Sigmoid colon (tissue), 7 donors: ENCODE data around the gene LRRIQ1. TPM values are rescaled to one million over a fixed set of nuclear protein-coding genes. Genes with fewer than 3 reads are reported as not detected.

Experiments used
- DNase-seq: peaks from one replicate; pipeline ENCODE4 v3.0.0-alpha.2; 2019
- H3K27ac ChIP-seq, 4 donors: fragments of 200-600 bp; sonication (generic); one replicate each; pipeline ENCODE4 v1.5.1; 2016 to 2019; ENCODE audit warnings: mild to moderate bottlenecking in 1 of 4
- H3K27me3 ChIP-seq, 3 donors: fragments of 200-600 bp; sonication (generic); one replicate each; pipeline ENCODE4 v1.5.1; 2019; ENCODE audit warnings: mild to moderate bottlenecking in 1 of 3
- H3K36me3 ChIP-seq, 4 donors: fragments of 200-600 bp; sonication (generic); one replicate each; pipeline ENCODE4 v1.5.1; 2016 to 2019
- H3K4me1 ChIP-seq, 4 donors: fragments of 200-600 bp; sonication (generic); one replicate each; pipeline ENCODE4 v1.5.1; 2017 to 2019
- H3K4me3 ChIP-seq, 4 donors: fragments of 200-600 bp; sonication (generic); one replicate each; pipeline ENCODE4 v1.5.1; 2017 to 2019; ENCODE audit warnings: mild to moderate bottlenecking in 2 of 4, moderate library complexity in 1 of 4
- H3K9me3 ChIP-seq, 4 donors: fragments of 200-600 bp in 3 of 4; sonication (generic) in 3 of 4; one replicate each; pipeline versions ENCODE4 v1.5.1 to v1.6.1; 2013 to 2019
- CTCF ChIP-seq, 4 experiments: fragments of 450-650 bp in 3 of 4; fragments of 200-600 bp in 1 of 4; IDR thresholded peaks; one replicate each; pipeline ENCODE4 v1.5.1; 2016 to 2019; ENCODE audit warnings: antibody characterized with exemption in 4 of 4, mild to moderate bottlenecking in 3 of 4, moderate library complexity in 2 of 4
- EP300 ChIP-seq, 4 donors: sonication (generic); formaldehyde crosslinking; IDR thresholded peaks; one replicate each; pipeline ENCODE4 v1.6.1; 2017; ENCODE audit warnings: antibody characterized with exemption in 4 of 4
- POLR2A ChIP-seq, 2 donors: fragments of 450-650 bp; IDR thresholded peaks; one replicate each; pipeline ENCODE4 v1.6.1; 2016; ENCODE audit warnings: antibody characterized with exemption in 2 of 2, mild to moderate bottlenecking in 2 of 2, moderate library complexity in 2 of 2
- POLR2AphosphoS5 ChIP-seq, 4 donors: sonication (generic); formaldehyde crosslinking; IDR thresholded peaks; one replicate each; pipeline ENCODE4 v1.6.1; 2017; ENCODE audit warnings: antibody characterized with exemption in 4 of 4
- WGBS, 2 donors: extraction: QIAGEN DNeasy Blood & Tissue Kit; methylation state at CpG; one replicate each; pipeline ENCODE4 v1.1.7; 2013; 5-methylcytosine and 5-hydroxymethylcytosine counted together
- intact Hi-C: fragments of 100-400 bp; cut with DNase I; formaldehyde crosslinking; loops from one replicate; pipeline ENCODE4 v1.15.1; 2023
- polyA plus RNA-seq, 3 donors: library from polyadenylated mRNA; stranded (reverse); fragments of 200-250 nt; gene quantifications; one replicate each; pipeline ENCODE4 v1.2.3, GENCODE V29; 2013
- total RNA-seq, 4 donors: library from RNA; depleted of rRNA; stranded (reverse); fragments of >200 nt; gene quantifications; one replicate each; pipeline ENCODE4 v1.1.0, GENCODE V29; 2016
- donor health status: healthy with polysubstance abuse.
- donor health status: Bipolar disorder and iron deficiency.
- donor health status: healthy.

Gene LRRIQ1
- total and polyA plus RNA-seq, 7 donors = under 0.01 to 0.41 (median 0.19) TPM; not detected in 3

- Histone ChIP-seq H3K9me3 (no peaks in the 10 kb centered on the region), H3K4me3 (peak within 1 kb of the TSS; percentile 1 to 43 (median 33)), H3K27ac (no peak within 1 kb of the TSS), H3K27me3 (peaks cover 49 to 100% (median 89%) of the 10 kb centered on the region in 3 donors), H3K36me3 (no peaks in the 10 kb centered on the region), H3K4me1 (peaks cover 0 to 23% (median 21%) of the 10 kb centered on the region in 4 donors)
- 2 to 3% methylated on average over 49 of the region's 49 CpGs for WGBS, 2 donors
- TF ChIP-seq POLR2AphosphoS5 (IDR thresholded peaks at IDR 0.05) (no peak), POLR2A (IDR thresholded peaks at IDR 0.05) (no peak)
- peak; percentile 43 for DNase-seq
- intact Hi-C loops = no loop called here
Measured at GRCh38 chr12:85280165-85280983, 244.2 kb downstream of the LRRIQ1 start, which contains the start of gene ALX1. TSS of gene ALX1 (plus strand) at chr12:85280220. CDS start at chr12:85280262, 42 bp downstream.

GRCh38 chr12:85280984-85281630, 245.0 kb downstream of the LRRIQ1 start:
- no peaks in the 10 kb centered on the region for H3K9me3 ChIP-seq
- no peak for DNase-seq
- intact Hi-C loops = no loop called here
- H3K27me3 ChIP-seq = peaks cover 49 to 98% (median 82%) of the 10 kb centered on the region in 3 donors
- H3K4me3 ChIP-seq = peak overlapping the region in 3 of 4 donors; percentile 29 to 43 (median 37)
- peaks cover 0 to 23% (median 21%) of the 10 kb centered on the region in 4 donors for H3K4me1 ChIP-seq
- 6 to 7% methylated on average over 15 of the region's 15 CpGs for WGBS, 2 donors
- no peaks in the 10 kb centered on the region for H3K36me3 ChIP-seq
- TF ChIP-seq POLR2AphosphoS5 (IDR thresholded peaks at IDR 0.05) (peak in 2 of 4 donors; percentile 25 to 56), CTCF (IDR thresholded peaks at IDR 0.05) (no peak)
- no peak overlapping the region for H3K27ac ChIP-seq

- Histone ChIP-seq H3K36me3 (no peaks in the 10 kb centered on the region), H3K9me3 (no peaks in the 10 kb centered on the region), H3K4me1 (peaks cover 0 to 23% (median 21%) of the 10 kb centered on the region in 4 donors), H3K27me3 (peaks cover 49 to 98% (median 77%) of the 10 kb centered on the region in 3 donors), H3K27ac (no peak overlapping the region), H3K4me3 (no peak overlapping the region)
- intact Hi-C loops = no loop called here
- 9 to 10% methylated on average over 11 of the region's 11 CpGs for WGBS, 2 donors
- TF ChIP-seq POLR2A (IDR thresholded peaks at IDR 0.05) = no peak
- TF ChIP-seq CTCF (IDR thresholded peaks at IDR 0.05) = no peak
- TF ChIP-seq POLR2AphosphoS5 (IDR thresholded peaks at IDR 0.05) = no peak
- no peak for TF ChIP-seq EP300 (IDR thresholded peaks at IDR 0.05)
- no peak for DNase-seq
Measured at GRCh38 chr12:85281636-85282312, 245.6 kb downstream of the LRRIQ1 start.

GRCh38 chr12:85283560-85283959, 247.4 kb downstream of the LRRIQ1 start:
- DNase-seq = no peak
- H3K27ac ChIP-seq = no peak overlapping the region
- no peak for TF ChIP-seq CTCF (IDR thresholded peaks at IDR 0.05)
- no peak for TF ChIP-seq EP300 (IDR thresholded peaks at IDR 0.05)
- TF ChIP-seq POLR2AphosphoS5 (IDR thresholded peaks at IDR 0.05) = no peak
- TF ChIP-seq POLR2A (IDR thresholded peaks at IDR 0.05) = no peak
- intact Hi-C loops = no loop called here
- 38 to 49% methylated on average over 6 of the region's 6 CpGs for WGBS, 2 donors
- H3K4me1 ChIP-seq = peaks cover 0 to 23% (median 21%) of the 10 kb centered on the region in 4 donors
- peaks cover 37 to 86% (median 60%) of the 10 kb centered on the region in 3 donors for H3K27me3 ChIP-seq
- H3K36me3 ChIP-seq = no peaks in the 10 kb centered on the region
- no peak overlapping the region for H3K4me3 ChIP-seq
- no peaks in the 10 kb centered on the region for H3K9me3 ChIP-seq

Other genes starting within 250 kb of the LRRIQ1 start
- gene SLC6A15, start 123.6 kb upstream of the LRRIQ1 start, total RNA-seq = 1 to 10 TPM in 3 of 4 donors, under 1 TPM in 1; 0.82 to 2.6 (median 1.4) TPM
- gene SLC6A15, start 123.6 kb upstream of the LRRIQ1 start, polyA plus RNA-seq = under 1 TPM in 2 of 3 donors, not detected in 1; 0.35 to 0.60 TPM
- under 1 TPM in 1 of 4 donors, not detected in 3; 0.81 TPM for gene TSPAN19, start 74 bp upstream of the LRRIQ1 start, total RNA-seq
- not detected for gene TSPAN19, start 74 bp upstream of the LRRIQ1 start, polyA plus RNA-seq
- under 1 TPM in 1 of 4 donors, not detected in 3; 0.33 TPM for gene ALX1, start 243.9 kb downstream of the LRRIQ1 start, total RNA-seq
- not detected for gene ALX1, start 243.9 kb downstream of the LRRIQ1 start, polyA plus RNA-seq